IPS-20b (cell line): ENCODE data around the gene TMEM74B.

Experiments used
- H3K27ac ChIP-seq: one replicate; pipeline ENCODE4 v1.5.1; 2013; ENCODE audit warnings: low read length
- H3K27me3 ChIP-seq: 2 replicates; pipeline ENCODE4 v1.6.1; 2013; ENCODE audit warnings: mild to moderate bottlenecking, low read length, inconsistent platforms; ENCODE audit not compliant: insufficient read depth
- H3K36me3 ChIP-seq: 2 replicates; pipeline ENCODE4 v1.6.1; 2013; ENCODE audit warnings: low read depth, mild to moderate bottlenecking, inconsistent platforms, low read length, moderate library complexity; ENCODE audit not compliant: insufficient read depth
- H3K4me1 ChIP-seq: 2 replicates; pipeline ENCODE4 v1.6.1; 2013; ENCODE audit warnings: mild to moderate bottlenecking, control low read depth, inconsistent platforms, low read length, moderate library complexity; ENCODE audit not compliant: insufficient read depth
- H3K4me3 ChIP-seq: 2 replicates; pipeline ENCODE4 v1.5.1; 2013; ENCODE audit warnings: mild to moderate bottlenecking, low read length, inconsistent platforms
- H3K9ac ChIP-seq: 2 replicates; pipeline ENCODE4 v1.6.1; 2013; ENCODE audit warnings: low read depth, mild to moderate bottlenecking, inconsistent platforms, low read length, moderate library complexity
- H3K9me3 ChIP-seq: 2 replicates; pipeline ENCODE4 v1.6.1; 2013; ENCODE audit warnings: mild to moderate bottlenecking, low read depth, low read length, inconsistent platforms; ENCODE audit not compliant: insufficient read depth

The TMEM74B gene

GRCh38 chr20:1130847-1131246 is 53.9 kb downstream of the TMEM74B start:
- Histone ChIP-seq H3K4me3 (no peak overlapping the region), H3K9ac (no peak overlapping the region)

More at GRCh38 chr20:1130847-1131246, 53.9 kb downstream of the TMEM74B start:
- H3K36me3 ChIP-seq = peaks cover 94% of the 10 kb centered on the region
- no peaks in the 10 kb centered on the region for H3K9me3 ChIP-seq
- H3K27me3 ChIP-seq = no peaks in the 10 kb centered on the region
- no peak overlapping the region for H3K27ac ChIP-seq
- H3K4me1 ChIP-seq = no peaks in the 10 kb centered on the region
